ENCODE results near the gene CREBRF. TPM values are rescaled to one million over a fixed set of nuclear protein-coding genes. Genes with fewer than 3 reads are reported as not detected.
"Not testable (repeated sequence)": the region's sequence is repeated elsewhere in the genome, so short reads cannot be mapped to it uniquely, and the experiment has no call there.

The CREBRF gene
- total RNA-seq, 2 experiments from 2014 or later, result 17.1 to 18.7 TPM

- Mint-ChIP-seq H3K36me3 (ENCODE audit: low read depth) (peaks cover 27% of the 10 kb centered on the region), H3K27me3 (no peaks in the 10 kb centered on the region), H3K9me3 (peaks cover 9% of the 10 kb centered on the region), H3K4me3 (no peak overlapping the region), H3K27ac (no peak overlapping the region), H3K4me1 (peaks cover 8% of the 10 kb centered on the region)
- ChIA-PET POLR2A (no interaction called here), CTCF (interaction anchor here (1.7 kb wide), 1 partner anchor 30 kb away, joined by 4 read pairs; no protein-coding TSS in a partner anchor)
- DNase-seq, result no peak
These were observed 45.1 kb downstream of the CREBRF start for GRCh38 chr5:173101245-173101644.

GRCh38 chr5:173103411-173103810, 47.3 kb downstream of the CREBRF start:
- H3K4me1 Mint-ChIP-seq, result peaks cover 8% of the 10 kb centered on the region
- H3K4me3 Mint-ChIP-seq, result no peak overlapping the region
- CTCF ChIA-PET, result interaction anchor here (1.2 kb wide), 2 partner anchors 9 to 16 kb away, joined by 4 read pairs; no protein-coding TSS in a partner anchor
- peaks cover 9% of the 10 kb centered on the region for H3K9me3 Mint-ChIP-seq
- POLR2A ChIA-PET, result no interaction called here
- DNase-seq, result no peak
- no peak overlapping the region for H3K27ac Mint-ChIP-seq
- H3K36me3 Mint-ChIP-seq (ENCODE audit: low read depth), result peaks cover 25% of the 10 kb centered on the region
- no peaks in the 10 kb centered on the region for H3K27me3 Mint-ChIP-seq

DNA sequence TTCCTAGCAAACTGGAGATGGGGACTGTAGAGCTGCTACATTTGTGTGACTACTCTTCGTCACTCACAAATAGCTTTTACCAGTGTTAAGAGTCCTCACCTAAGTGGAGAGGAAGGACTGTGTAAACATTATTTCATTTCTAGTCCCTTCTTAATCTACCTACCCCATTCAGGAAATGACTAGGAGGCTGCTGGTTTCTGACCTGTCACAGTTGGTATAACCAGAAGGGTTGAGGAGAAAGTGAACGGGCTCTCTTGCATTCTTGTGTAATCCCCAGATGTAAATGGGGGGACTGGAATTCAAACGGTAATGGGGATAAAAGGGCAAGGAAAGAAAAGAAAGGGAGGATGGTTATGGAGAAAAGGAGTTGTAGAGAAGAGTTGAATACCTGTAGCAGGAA, 52.8 kb downstream of the CREBRF start:
- no peak overlapping the region for H3K4me3 Mint-ChIP-seq
- peaks cover 29% of the 10 kb centered on the region for H3K36me3 Mint-ChIP-seq (ENCODE audit: low read depth)
- H3K27me3 Mint-ChIP-seq, result no peaks in the 10 kb centered on the region
- H3K4me1 Mint-ChIP-seq, result peaks cover 18% of the 10 kb centered on the region
- H3K27ac Mint-ChIP-seq, result peak overlapping the region; percentile 15
- DNase-seq, result no peak
- POLR2A ChIA-PET, result interaction anchor here (0.6 kb wide), 1 partner anchor 11 kb away, joined by 3 read pairs; no protein-coding TSS in a partner anchor
- H3K9me3 Mint-ChIP-seq, result no peaks in the 10 kb centered on the region
- CTCF ChIA-PET, result no interaction called here

GRCh38 chr5:173114536-173114935, 58.4 kb downstream of the CREBRF start:
- DNase-seq, result no peak
- H3K4me1 Mint-ChIP-seq, result peaks cover 10% of the 10 kb centered on the region
- peaks cover 42% of the 10 kb centered on the region for H3K36me3 Mint-ChIP-seq (ENCODE audit: low read depth)
- no peak overlapping the region for H3K27ac Mint-ChIP-seq
- POLR2A ChIA-PET, result no interaction called here
- no peaks in the 10 kb centered on the region for H3K27me3 Mint-ChIP-seq
- peaks cover 5% of the 10 kb centered on the region for H3K9me3 Mint-ChIP-seq
- CTCF ChIA-PET, result no interaction called here
- no peak overlapping the region for H3K4me3 Mint-ChIP-seq

GRCh38 chr5:173119719-173120118, 63.6 kb downstream of the CREBRF start:
- DNase-seq, result no peak
- POLR2A ChIA-PET, result no interaction called here
- no peaks in the 10 kb centered on the region for H3K4me1 Mint-ChIP-seq
- no peak overlapping the region for H3K4me3 Mint-ChIP-seq
- H3K27me3 Mint-ChIP-seq, result no peaks in the 10 kb centered on the region
- CTCF ChIA-PET, result no interaction called here
- H3K9me3 Mint-ChIP-seq, result peaks cover 11% of the 10 kb centered on the region
- H3K27ac Mint-ChIP-seq, result no peak overlapping the region
- H3K36me3 Mint-ChIP-seq (ENCODE audit: low read depth), result peaks cover 35% of the 10 kb centered on the region

DNA sequence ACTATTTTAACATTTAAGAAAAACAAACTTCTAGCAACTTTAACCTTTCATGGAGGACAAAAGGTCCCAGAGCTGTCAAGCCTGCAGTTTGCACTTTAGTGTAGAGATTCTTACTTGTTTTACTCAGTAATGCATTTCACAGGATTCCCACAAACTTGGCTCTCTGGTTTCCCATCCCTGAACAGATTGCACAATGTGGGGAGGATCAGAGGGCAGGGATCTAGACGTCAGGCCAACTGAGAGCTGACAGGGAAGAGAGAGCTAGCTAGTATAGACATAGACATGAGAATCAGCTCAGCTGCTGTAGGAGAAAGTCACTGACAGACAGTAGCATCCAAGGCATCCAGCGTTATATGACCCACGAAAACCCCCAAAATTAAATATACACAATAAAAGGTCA, 67.3 kb downstream of the CREBRF start:
- CTCF ChIA-PET, result no interaction called here
- Mint-ChIP-seq H3K27me3 (no peaks in the 10 kb centered on the region), H3K4me3 (no peak overlapping the region), H3K4me1 (no peaks in the 10 kb centered on the region), H3K36me3 (ENCODE audit: low read depth) (peaks cover 40% of the 10 kb centered on the region), H3K9me3 (peaks cover 9% of the 10 kb centered on the region), H3K27ac (no peak overlapping the region)
- POLR2A ChIA-PET, result no interaction called here
- DNase-seq, result no peak

DNA sequence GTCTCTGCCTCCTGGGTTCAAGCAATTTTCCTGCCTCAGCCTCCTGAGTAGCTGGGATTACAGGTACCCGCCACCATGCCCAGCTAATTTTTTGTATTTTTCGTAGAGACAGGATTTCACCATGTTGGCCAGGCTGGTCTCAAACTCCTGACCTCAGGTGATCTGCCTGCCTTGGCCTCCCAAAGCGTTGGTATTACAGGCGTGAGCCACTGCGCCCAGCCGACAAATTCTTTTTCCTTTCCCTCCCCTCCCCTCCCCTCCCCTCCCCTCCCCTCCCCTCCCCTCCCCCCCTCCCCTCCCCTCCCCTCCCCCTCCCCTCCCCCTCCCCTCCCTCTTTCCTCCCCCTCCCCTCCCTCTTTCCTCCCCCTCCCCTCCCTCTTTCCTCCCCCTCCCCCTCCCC, 76.0 kb downstream of the CREBRF start:
- H3K9me3 Mint-ChIP-seq, POLR2A ChIA-PET, H3K27me3 Mint-ChIP-seq, DNase-seq, H3K4me1 Mint-ChIP-seq, H3K27ac Mint-ChIP-seq, H3K4me3 Mint-ChIP-seq, CTCF ChIA-PET: not testable (repeated sequence)
- peaks cover 21% of the 10 kb centered on the region for H3K36me3 Mint-ChIP-seq (ENCODE audit: low read depth)

DNA sequence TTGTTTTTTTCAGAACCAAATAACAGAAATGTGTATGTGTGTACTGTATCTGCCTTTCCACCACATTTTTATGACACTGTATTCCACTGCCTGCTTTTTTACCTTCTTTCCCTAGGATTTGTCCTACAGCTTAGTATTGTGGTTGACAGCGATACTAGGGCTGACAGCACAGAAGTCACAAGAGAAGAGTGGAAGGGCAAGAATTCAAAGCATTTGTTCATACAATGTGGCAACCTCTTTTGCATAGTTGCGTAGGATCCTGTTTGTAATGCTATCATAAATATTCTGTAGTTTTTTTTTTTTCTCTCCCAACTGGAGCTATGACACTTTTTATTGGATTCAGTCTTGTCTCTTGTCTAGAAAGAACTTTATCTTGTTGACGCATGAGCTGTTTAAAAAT, 82.6 kb downstream of the CREBRF start:
- H3K27me3 Mint-ChIP-seq, result no peaks in the 10 kb centered on the region
- DNase-seq, result no peak
- ChIA-PET CTCF (interaction anchor here (0.9 kb wide), 1 partner anchor 8 kb away, joined by 4 read pairs; no protein-coding TSS in a partner anchor), POLR2A (no interaction called here)
- no peaks in the 10 kb centered on the region for H3K4me1 Mint-ChIP-seq
- H3K27ac Mint-ChIP-seq, result no peak overlapping the region
- H3K4me3 Mint-ChIP-seq, result no peak overlapping the region
- H3K36me3 Mint-ChIP-seq (ENCODE audit: low read depth), result peaks cover 1% of the 10 kb centered on the region
- H3K9me3 Mint-ChIP-seq, result no peaks in the 10 kb centered on the region

DNA sequence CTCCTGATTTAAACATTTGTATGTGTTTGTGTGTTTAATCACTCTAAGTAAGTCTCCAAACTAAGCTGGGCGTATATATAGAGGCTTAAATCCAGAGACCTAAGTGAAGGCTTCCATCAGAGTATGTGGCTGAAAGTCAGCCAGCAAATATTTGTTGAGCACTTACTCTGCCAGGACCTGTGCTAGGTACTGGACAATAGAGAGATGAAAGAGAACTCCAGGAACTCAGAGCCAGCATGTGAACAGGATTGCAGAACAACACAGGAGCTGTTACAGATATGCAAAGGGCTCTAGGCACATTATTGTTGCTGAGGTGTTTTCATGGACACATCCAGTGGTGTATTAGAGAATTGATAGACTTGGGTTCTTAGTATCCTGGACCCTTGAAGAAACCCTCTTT, 83.5 kb downstream of the CREBRF start:
- DNase-seq, result no peak
- Mint-ChIP-seq H3K27me3 (no peaks in the 10 kb centered on the region), H3K4me3 (no peak overlapping the region), H3K27ac (no peak overlapping the region), H3K36me3 (ENCODE audit: low read depth) (peaks cover under 1% of the 10 kb centered on the region), H3K4me1 (peaks cover 3% of the 10 kb centered on the region), H3K9me3 (no peaks in the 10 kb centered on the region)
- CTCF ChIA-PET, result no interaction called here
- POLR2A ChIA-PET, result no interaction called here

DNA sequence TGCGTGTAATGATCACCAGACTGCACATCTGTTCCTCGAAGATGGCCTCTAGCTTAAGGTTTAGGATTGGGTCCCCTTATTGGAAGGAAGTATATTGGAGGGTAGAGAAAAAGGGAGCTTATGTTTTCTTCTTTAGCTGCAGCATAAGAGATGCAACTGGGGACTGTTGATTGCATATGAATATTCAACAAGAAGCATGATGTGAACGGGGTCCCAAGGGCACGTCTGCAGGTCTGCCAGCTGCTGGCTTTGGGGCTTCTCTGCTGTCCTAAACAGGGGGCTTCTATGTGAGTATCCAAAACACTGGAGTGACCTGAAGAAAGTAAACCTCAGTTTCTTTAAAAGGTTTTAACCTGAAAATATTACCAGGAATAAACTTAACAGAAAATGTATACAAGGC, 84.6 kb downstream of the CREBRF start:
- ChIA-PET POLR2A (no interaction called here), CTCF (interaction anchor here (0.9 to 1.2 kb wide), 3 partner anchors 31 to 191 kb away, joined by 3 read pairs; no protein-coding TSS in a partner anchor)
- Mint-ChIP-seq H3K4me3 (no peak overlapping the region), H3K27ac (no peak overlapping the region), H3K36me3 (ENCODE audit: low read depth) (peaks cover 5% of the 10 kb centered on the region), H3K9me3 (no peaks in the 10 kb centered on the region), H3K4me1 (peaks cover 12% of the 10 kb centered on the region), H3K27me3 (no peaks in the 10 kb centered on the region)
- no peak for DNase-seq

DNA sequence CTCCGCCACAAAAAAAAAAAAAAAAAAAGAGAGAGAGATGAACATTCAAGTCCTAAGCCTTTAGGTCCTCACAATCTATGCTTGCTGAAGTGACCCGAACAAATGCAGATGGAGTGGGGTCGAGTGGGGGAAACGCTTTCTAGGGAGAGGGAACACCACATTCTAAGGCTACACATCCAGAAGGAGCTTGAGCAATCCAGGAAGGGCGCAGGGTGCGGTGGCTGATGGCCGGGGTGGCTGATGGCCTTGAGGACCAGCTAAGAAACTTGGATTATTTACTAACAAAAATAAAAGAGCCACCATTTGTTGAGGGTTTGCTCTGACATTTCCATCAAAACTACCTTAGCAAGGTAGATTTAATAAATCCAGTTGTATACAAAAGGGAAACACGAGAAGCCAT, 87.4 kb downstream of the CREBRF start:
- Mint-ChIP-seq H3K9me3 (no peaks in the 10 kb centered on the region), H3K36me3 (ENCODE audit: low read depth) (peaks cover 14% of the 10 kb centered on the region), H3K27me3 (no peaks in the 10 kb centered on the region), H3K4me3 (no peak overlapping the region), H3K27ac (no peak overlapping the region), H3K4me1 (peaks cover 20% of the 10 kb centered on the region)
- ChIA-PET POLR2A (no interaction called here), CTCF (interaction anchor here (1.6 kb wide), 1 partner anchor 20 kb away, joined by 3 read pairs; no protein-coding TSS in a partner anchor)
- DNase-seq, result no peak

DNA sequence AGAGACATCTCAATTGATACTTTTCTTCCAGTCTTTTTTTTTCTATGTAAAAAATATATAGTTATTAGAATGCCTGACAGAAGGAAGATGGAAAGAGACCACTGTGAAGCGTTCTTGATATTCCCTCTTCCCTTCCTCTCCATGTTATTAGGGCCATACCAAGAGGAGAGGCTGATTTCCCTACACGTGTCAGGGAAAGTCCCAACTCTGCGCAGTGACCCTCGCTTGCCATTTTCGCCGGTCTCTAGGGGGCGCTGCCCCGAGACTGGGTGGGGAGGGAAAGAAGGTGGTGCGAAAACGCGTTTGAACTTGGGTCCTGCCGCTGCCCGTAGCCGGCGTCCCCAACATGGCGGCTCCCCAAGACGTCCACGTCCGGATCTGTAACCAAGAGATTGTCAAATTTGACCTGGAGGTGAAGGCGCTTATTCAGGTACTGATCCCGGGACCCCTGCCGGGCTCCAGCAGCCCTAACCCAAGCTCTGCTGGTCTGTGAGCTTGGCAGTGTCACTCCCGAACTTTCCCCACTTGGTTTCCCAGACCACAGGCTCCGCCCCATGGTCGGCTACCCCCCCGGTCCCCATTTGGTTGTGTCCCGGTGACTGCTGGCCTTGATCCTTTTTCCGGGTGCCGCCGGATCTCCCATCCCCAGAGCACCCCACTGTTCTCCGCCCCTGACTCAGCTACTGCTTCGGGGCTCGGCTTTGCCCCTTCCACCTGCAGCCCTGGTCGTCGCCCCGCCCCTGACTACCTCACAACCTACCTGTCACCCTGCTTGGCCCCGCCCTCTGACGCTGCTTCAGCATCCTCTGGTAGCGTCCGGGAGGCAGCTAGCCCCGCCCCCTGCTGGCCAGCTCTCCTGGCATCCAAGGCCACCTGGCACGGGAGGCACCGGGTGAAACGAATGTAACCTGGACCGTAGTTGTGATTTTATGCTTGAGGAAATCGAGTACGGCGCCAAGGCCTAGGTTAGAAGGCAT, 88.3 kb downstream of the CREBRF start, which contains the start of gene BNIP1:
BNIP1 (plus strand) TSS at position 332 of the 977 bp plus-strand sequence; CDS start at position 347, 15 bp downstream.
- Mint-ChIP-seq H3K4me1 (peaks cover 20% of the 10 kb centered on the region), H3K9me3 (no peaks in the 10 kb centered on the region), H3K36me3 (ENCODE audit: low read depth) (peaks cover 23% of the 10 kb centered on the region), H3K27me3 (no peaks in the 10 kb centered on the region), H3K27ac (peak within 1 kb of the TSS; percentile 100), H3K4me3 (peak within 1 kb of the TSS; percentile 100)
- peak; percentile 96 for DNase-seq
- POLR2A ChIA-PET, result no interaction called here
- CTCF ChIA-PET, result interaction anchor here (0.5 to 1.6 kb wide), 11 partner anchors 9 to 1409 kb away, joined by 3 to 11 read pairs (median 3); partner anchors contain the start of gene ATP6V0E1

DNA sequence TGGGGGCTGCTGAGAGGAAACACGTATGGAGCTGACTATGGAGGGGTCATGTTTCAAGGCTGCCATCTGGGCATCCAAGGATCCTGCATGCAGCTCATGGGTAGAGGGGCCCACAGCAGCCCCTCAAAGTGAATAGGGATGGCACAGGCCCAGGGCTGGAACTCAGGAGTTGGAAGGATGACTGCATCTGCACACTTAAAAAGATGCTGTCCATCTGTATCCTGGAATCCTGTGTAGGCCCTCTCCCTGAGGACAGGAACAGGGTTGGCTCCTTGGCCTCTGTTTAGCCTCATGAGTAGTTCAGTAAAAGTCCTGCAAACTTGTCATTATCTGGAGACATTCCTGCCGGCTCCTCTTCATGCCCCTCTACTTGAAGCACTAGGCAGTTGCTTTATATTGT, 92.2 kb downstream of the CREBRF start:
- H3K27me3 Mint-ChIP-seq, result no peaks in the 10 kb centered on the region
- DNase-seq, result no peak
- H3K9me3 Mint-ChIP-seq, result no peaks in the 10 kb centered on the region
- peaks cover 41% of the 10 kb centered on the region for H3K36me3 Mint-ChIP-seq (ENCODE audit: low read depth)
- CTCF ChIA-PET, result no interaction called here
- POLR2A ChIA-PET, result no interaction called here
- H3K27ac Mint-ChIP-seq, result no peak overlapping the region
- H3K4me1 Mint-ChIP-seq, result peaks cover 21% of the 10 kb centered on the region
- H3K4me3 Mint-ChIP-seq, result no peak overlapping the region

Data from activated CD4-positive, alpha-beta T cell treated with anti-CD3 and anti-CD28 coated beads, Interleukin-2, amount 10 ng/mL, durations not matched to agents 7 days and 5 days (primary cell).